Measurements from ENCODE around the gene HIVEP3.
"Not testable (repeated sequence)": the region's sequence is repeated elsewhere in the genome, so short reads cannot be mapped to it uniquely, and the experiment has no call there.

HIVEP3 gene

DNA sequence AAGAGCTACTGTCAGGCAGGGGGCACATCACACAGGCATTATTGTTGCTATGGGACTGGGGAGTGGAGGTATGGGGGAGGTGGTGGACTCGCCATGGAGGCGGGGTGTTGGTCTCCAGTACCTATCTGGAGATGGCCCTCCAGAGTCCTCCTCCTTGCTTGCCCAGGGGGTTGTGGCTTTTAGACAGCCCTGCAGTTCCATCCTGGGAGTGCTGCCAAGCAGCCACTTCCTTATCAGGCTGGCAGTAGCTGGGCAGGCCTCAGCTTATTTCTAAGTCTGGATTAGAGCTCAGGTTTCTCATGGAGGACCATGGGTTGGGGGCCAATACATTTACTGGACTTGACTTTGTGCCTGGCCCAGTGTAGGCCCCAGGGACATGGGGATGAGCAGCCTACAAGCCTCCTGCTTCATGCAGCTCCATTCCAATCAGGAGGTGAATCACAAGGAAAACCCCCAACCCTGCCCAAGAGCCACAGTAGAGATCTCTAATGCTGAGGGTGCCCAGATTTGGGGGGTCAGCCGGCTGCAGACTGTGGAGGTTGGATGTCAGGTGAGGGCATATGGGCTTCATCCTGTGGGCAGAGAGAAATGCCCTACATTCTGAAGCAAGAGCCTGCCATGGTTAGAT, 223.5 kb downstream of the HIVEP3 start:
- H3K4me3 Mint-ChIP-seq: no peak overlapping the region
- ATAC-seq (replicated peaks): no peak
- H3K27ac Mint-ChIP-seq: no peak overlapping the region
- H3K27me3 Mint-ChIP-seq: no peaks in the 10 kb centered on the region
- no peaks in the 10 kb centered on the region for H3K36me3 Mint-ChIP-seq
- no peak for DNase-seq
- H3K4me1 Mint-ChIP-seq: peaks cover 12 to 14% of the 10 kb centered on the region in 2 donors
- H3K9me3 Mint-ChIP-seq: no peaks in the 10 kb centered on the region

DNA sequence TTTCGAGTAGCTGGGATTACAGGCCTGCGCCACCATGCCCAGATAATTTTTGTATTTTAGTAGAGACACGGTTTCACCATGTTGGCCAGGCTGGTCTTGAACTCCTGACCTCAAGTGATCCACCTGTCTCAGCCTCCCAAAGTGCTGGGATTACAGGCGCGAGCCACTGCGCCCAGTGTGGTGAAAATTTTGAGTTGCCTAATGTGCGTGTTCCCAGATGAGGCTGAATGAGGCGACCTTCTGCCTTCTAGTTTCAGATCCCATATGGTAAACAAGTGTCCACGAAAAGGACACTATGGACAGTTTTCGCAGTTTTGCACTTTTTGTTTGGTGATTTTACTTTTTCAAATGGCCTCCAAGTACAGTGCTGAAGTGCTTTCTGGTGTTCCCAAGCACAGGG, 226.8 kb downstream of the HIVEP3 start:
- not testable (repeated sequence) for ATAC-seq (replicated peaks); H3K4me3 Mint-ChIP-seq; H3K27me3 Mint-ChIP-seq; DNase-seq; H3K9me3 Mint-ChIP-seq; H3K36me3 Mint-ChIP-seq
- peaks cover 12 to 28% of the 10 kb centered on the region in 2 donors for H3K4me1 Mint-ChIP-seq
- H3K27ac Mint-ChIP-seq: peak overlapping the region; percentile 51

DNA sequence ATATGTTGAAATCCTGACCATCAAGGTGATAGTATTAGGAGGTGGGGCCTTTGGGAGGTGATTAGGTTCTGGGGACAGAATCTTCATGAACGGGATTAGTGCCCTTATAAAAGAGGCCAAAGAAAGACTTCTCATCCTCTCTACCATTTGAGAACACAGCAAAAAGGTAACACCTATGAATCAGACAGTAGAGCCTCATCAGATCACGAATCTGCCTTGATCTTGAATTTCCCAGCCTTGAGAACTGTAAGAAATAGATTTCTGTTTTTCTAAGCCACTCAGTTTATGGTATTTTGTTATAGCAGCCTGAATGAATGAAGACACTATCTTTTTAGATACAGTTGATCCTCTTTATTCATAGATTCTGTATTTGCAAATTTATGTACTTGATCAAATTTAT, 227.3 kb downstream of the HIVEP3 start:
- Mint-ChIP-seq H3K4me1 (peaks cover 16 to 33% of the 10 kb centered on the region in 2 donors), H3K9me3 (peaks cover 0 to 2% of the 10 kb centered on the region in 2 donors), H3K4me3 (no peak overlapping the region), H3K36me3 (no peaks in the 10 kb centered on the region), H3K27me3 (no peaks in the 10 kb centered on the region), H3K27ac (no peak overlapping the region)
- DNase-seq: no peak
- ATAC-seq (replicated peaks): no peak

DNA sequence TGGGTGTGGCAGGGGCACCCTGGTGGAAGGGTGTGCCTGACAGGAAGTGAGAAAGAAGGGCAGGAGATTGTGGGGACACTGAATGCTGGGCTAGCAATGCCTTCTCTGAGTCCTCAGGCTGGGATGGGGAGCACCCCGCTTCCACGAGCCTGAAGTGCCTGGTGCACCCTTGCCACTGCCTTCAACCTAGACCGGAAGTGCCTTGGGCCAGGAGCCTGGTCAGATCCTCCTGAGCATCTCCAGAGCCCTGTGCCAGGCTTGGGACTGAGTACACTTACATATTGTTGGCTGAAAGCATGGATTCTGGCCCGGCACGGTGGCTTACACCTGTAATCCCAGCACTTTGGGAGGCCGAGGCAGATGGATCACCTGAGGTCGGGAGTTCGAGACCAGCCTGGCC, 228.4 kb downstream of the HIVEP3 start:
- no peaks in the 10 kb centered on the region for H3K36me3 Mint-ChIP-seq
- peaks cover 17 to 36% of the 10 kb centered on the region in 2 donors for H3K4me1 Mint-ChIP-seq
- ATAC-seq (replicated peaks) (no peak), DNase-seq (no peak)
- no peaks in the 10 kb centered on the region for H3K27me3 Mint-ChIP-seq
- peak overlapping the region; percentile 6 for H3K27ac Mint-ChIP-seq
- H3K9me3 Mint-ChIP-seq: peaks cover 0 to 2% of the 10 kb centered on the region in 2 donors
- no peak overlapping the region for H3K4me3 Mint-ChIP-seq

DNA sequence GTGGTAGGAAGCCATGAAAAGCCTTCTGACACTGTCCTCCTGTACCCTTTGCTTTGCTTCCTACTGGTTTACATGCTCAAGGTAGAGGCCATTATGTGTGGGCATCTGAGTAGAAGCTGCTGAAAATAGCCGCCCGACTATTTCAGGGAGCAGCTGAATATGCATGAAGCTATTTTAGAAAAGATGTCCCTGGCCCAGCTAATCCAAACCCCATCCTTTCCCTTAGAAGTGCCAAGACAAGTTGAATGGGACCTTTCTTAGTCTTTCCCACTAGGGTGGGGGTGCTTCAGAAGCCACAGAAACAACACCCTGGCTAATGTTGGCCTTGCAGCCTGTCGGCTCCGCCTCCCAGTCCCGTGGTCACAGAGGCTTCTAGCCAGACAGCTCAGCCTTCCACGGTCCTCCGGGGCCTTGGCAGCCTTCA, 229.2 kb downstream of the HIVEP3 start:
- no peaks in the 10 kb centered on the region for H3K27me3 Mint-ChIP-seq
- no peak for ATAC-seq (replicated peaks)

DNA sequence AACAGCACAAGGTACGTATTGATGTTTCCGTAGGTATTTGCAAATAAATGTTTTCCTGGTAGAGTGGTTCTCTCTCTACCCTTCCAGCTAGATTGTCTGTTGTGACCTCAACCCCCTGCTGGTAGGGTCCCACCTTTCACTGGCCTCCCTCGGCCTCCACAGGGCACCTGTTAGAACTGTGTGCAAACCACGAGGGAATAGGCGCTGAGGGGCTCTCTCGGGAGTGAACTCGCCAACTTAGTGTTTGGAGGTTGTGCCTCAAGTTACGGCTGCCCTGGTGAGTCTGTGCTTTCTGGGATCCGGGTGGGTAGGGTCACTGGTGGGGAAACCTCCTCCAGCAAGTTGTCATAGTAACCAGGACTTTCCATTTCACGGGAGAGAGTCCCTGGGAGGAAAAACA, 229.6 kb downstream of the HIVEP3 start:
- H3K27ac Mint-ChIP-seq: no peak overlapping the region
- ATAC-seq (replicated peaks): no peak
- DNase-seq: no peak
- peaks cover 23 to 48% of the 10 kb centered on the region in 2 donors for H3K4me1 Mint-ChIP-seq
- H3K4me3 Mint-ChIP-seq: no peak overlapping the region
- H3K27me3 Mint-ChIP-seq: no peaks in the 10 kb centered on the region
- H3K9me3 Mint-ChIP-seq: peaks cover 0 to 2% of the 10 kb centered on the region in 2 donors
- no peaks in the 10 kb centered on the region for H3K36me3 Mint-ChIP-seq

More for the DNA sequence above, 229.2 kb downstream of the HIVEP3 start:
- no peak for DNase-seq
- peaks cover 22 to 43% of the 10 kb centered on the region in 2 donors for H3K4me1 Mint-ChIP-seq
- peaks cover 0 to 2% of the 10 kb centered on the region in 2 donors for H3K9me3 Mint-ChIP-seq
- H3K36me3 Mint-ChIP-seq: no peaks in the 10 kb centered on the region
- H3K4me3 Mint-ChIP-seq: no peak overlapping the region
- H3K27ac Mint-ChIP-seq: no peak overlapping the region

DNA sequence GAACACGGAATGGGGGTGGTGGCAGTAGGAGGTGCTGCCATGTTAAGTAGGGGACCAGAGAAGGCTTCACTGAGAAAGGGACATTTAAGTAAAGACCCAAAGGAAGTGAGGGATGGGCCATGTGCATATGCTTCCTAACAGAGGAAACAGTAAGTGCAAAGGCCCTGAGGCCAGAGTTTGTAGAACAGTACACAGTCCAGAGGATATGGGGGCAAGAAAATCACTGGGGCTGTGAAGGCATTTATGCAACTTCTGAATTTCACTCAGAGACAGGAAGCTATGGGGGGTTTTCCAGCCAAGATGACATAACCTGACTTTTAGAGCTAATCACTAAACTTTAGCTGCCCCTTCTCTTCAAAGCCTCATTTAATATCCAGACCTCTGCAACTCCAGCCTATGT, 231.7 kb downstream of the HIVEP3 start:
- H3K4me3 Mint-ChIP-seq: no peak overlapping the region
- H3K4me1 Mint-ChIP-seq: peaks cover 38 to 64% of the 10 kb centered on the region in 2 donors
- H3K27ac Mint-ChIP-seq: no peak overlapping the region
- no peaks in the 10 kb centered on the region for H3K27me3 Mint-ChIP-seq
- no peak for DNase-seq
- H3K36me3 Mint-ChIP-seq: no peaks in the 10 kb centered on the region
- ATAC-seq (replicated peaks): peak; percentile 38 to 57
- H3K9me3 Mint-ChIP-seq: peaks cover 0 to 2% of the 10 kb centered on the region in 2 donors

DNA sequence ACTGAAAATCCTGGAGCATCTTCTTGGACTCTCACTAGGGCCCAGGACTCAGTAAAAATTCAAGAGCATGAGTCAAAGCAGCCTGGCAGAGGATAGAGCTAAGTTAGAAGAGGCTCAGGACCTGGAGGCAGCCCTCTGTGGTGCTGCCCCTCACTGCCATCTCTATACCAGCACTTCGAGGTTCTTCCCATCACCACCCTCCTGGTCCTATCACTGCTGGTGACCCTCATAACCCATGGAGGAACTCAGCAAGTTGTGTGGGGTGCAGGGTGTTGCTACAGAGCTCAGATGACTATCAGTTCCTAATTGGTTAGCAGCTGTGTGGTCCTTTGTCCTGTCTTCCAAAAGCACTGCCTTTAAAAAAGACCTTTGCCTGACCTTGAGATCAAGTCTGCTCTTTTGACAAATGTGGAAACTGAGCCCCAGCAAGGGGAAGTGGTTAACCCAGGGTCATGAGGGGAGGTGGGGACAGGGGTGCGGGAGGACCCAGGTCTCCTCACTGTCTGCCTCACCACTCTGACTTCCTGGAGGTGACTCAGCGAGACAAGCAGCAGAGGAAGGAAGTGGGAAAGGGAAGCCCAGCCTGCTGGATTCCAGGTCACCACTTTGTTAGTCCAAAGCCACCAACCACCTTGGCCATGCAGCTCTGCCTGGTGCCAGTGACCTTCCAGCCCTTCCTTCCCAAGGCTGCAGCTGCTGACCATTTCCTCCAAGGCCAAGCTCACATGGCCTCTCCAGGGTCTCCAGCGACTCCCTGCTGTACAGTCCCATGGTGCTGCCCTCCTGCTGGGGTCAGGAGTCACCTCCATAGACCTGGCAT, 234.8 kb downstream of the HIVEP3 start:
- DNase-seq (no peak), ATAC-seq (replicated peaks) (peak; percentile 58 to 60)
- peaks cover 45 to 65% of the 10 kb centered on the region in 2 donors for H3K4me1 Mint-ChIP-seq
- H3K9me3 Mint-ChIP-seq: peaks cover 0 to 2% of the 10 kb centered on the region in 2 donors
- H3K4me3 Mint-ChIP-seq: no peak overlapping the region
- H3K27ac Mint-ChIP-seq: peak overlapping the region; percentile 83
- H3K36me3 Mint-ChIP-seq: no peaks in the 10 kb centered on the region
- no peaks in the 10 kb centered on the region for H3K27me3 Mint-ChIP-seq

DNA sequence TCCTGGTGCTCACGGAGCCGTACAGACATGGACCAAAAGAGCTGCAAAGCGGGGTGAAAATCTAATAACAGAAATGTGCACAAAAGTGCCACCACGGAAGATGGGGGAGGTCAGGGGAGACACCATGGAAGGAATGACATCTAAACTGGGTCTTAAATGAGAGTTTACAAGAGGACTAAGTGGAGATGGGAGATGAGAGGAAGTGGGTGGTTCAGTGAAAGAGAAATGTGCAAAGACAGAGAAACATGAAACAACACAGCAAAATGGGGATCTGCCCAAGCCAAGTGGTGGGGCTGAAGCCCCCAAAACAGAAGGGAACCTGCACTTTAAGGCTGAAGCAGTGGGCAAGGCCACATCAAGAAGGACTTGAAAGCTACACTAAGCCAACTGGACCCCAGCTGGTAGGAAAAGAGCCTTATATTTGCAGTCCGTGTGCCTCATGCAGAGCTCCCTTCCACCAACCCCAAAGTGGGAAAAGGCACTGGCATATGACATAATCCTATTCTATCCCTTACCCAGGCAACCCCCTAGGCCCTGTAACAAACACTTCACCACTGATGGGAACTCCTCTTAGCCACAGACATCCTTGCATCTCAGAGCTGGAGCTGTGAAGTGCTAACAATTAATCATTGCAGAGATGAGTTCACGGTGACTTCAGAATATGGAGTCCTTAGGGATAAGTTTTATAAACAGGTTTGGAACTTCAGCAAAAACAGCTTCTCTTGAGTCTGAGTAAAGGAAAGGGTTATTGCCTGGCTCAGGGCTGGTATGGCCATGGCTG, 235.7 kb downstream of the HIVEP3 start:
- Mint-ChIP-seq H3K27ac (no peak overlapping the region), H3K27me3 (no peaks in the 10 kb centered on the region), H3K4me3 (no peak overlapping the region), H3K4me1 (peaks cover 47 to 65% of the 10 kb centered on the region in 2 donors), H3K9me3 (peaks cover 0 to 2% of the 10 kb centered on the region in 2 donors), H3K36me3 (no peaks in the 10 kb centered on the region)
- ATAC-seq (replicated peaks) (no peak), DNase-seq (no peak)

DNA sequence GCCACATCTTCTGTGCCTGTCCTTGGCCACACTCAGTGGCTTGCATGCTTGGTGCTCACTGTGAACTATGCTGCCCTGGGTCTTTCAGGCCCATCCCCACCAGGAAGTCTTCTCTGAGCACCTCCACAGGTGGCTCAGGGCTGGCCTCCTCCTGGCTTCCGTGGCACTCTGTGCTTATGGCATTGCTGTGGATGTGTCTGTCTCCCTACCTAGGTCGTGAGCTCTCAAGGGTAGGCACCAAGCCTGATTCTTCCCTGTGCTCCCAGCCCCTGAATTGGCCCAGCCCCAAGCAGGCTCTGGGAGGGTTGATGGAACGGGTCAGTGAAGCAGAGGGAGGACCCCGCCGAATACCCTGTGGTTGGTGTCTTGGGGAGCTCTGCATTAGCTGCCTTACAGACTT, 236.6 kb downstream of the HIVEP3 start:
- Mint-ChIP-seq H3K27ac (no peak overlapping the region), H3K9me3 (peaks cover 0 to 2% of the 10 kb centered on the region in 2 donors), H3K4me1 (peaks cover 53 to 68% of the 10 kb centered on the region in 2 donors), H3K27me3 (no peaks in the 10 kb centered on the region), H3K4me3 (no peak overlapping the region), H3K36me3 (no peaks in the 10 kb centered on the region)
- DNase-seq (no peak), ATAC-seq (replicated peaks) (no peak)

DNA sequence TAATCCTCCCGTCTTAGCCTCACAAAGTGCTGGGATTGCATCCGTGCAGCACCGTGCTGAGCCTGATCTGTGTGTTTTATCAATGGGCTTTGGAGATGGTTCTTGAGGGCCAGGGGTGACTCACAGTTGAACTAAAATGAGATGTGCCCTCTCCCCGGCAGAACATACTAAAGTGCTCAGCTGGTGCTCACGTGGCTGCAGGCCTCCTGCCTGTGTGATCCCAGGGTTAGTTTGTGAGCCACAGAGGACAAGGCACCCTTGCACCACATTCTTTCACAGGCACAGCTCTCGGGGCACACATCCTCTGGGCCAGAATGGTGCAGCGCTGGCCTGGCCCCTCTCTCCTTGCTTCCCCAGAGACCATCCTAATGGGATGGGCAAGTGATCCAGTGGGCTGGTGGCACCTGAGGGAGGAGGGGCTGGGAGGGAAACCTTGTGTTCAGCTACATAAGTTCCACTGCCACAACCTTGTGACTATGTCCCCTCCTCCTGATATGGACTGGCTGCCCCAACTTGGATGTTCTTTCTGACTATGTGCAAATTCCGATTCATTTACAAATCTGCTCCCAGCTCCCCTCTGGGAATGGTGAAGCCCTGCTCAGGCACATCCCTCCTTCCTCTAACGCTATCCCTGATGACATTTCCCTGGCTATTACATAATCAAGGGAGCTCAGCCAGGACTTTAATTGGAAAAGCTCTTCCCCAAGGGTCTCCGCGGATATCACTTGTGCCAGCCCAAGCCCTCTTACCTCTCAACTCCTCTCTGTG, 237.2 kb downstream of the HIVEP3 start:
- no peaks in the 10 kb centered on the region for H3K9me3 Mint-ChIP-seq
- peaks cover 53 to 63% of the 10 kb centered on the region in 2 donors for H3K4me1 Mint-ChIP-seq
- no peaks in the 10 kb centered on the region for H3K27me3 Mint-ChIP-seq
- H3K27ac Mint-ChIP-seq: no peak overlapping the region
- DNase-seq: no peak
- H3K36me3 Mint-ChIP-seq: no peaks in the 10 kb centered on the region
- no peak overlapping the region for H3K4me3 Mint-ChIP-seq
- ATAC-seq (replicated peaks): no peak

DNA sequence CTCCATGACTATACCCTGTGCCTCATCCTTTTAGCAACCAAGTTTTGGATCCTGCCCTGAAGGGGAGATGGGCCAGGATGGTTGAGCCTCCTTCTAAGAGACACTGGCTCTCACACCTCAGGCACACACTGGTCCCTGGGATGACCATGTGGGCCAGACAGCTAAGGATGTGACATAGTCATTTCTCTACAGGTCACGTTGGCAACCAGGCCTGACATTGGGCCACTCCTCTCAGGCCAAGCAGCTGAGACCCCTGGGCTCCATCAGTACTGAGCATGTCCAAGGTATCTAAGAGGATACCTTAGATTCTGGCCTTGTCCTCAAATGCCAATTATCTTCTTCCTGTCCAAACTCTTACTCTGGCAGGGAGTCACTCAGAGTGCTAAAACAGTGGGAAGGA, 238.7 kb downstream of the HIVEP3 start:
- H3K27me3 Mint-ChIP-seq: no peaks in the 10 kb centered on the region
- H3K4me1 Mint-ChIP-seq: peaks cover 64 to 69% of the 10 kb centered on the region in 2 donors
- DNase-seq (no peak), ATAC-seq (replicated peaks) (no peak)
- H3K4me3 Mint-ChIP-seq: no peak overlapping the region
- peak overlapping the region; percentile 7 for H3K27ac Mint-ChIP-seq
- no peaks in the 10 kb centered on the region for H3K36me3 Mint-ChIP-seq
- no peaks in the 10 kb centered on the region for H3K9me3 Mint-ChIP-seq

DNA sequence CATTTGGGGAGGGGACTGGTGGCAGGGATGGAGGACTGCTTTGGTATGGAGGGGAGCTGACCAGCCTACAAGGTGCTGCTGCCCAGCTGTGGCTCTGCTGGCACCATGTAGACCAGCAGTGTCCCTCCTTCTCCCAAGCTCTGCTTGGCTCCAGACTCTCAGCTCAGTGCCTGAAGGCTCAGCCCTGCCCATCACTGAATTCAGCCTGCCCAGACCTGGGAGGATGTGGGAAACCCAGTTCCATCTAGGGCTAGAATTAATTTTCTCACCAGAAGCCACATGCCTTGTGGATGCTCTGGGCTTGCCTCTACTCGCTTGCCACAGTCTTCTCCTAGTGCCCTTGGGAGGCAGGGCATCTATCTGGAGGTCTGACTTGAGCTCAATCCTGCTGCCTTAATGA, 239.2 kb downstream of the HIVEP3 start:
- no peaks in the 10 kb centered on the region for H3K36me3 Mint-ChIP-seq
- H3K4me3 Mint-ChIP-seq: no peak overlapping the region
- no peaks in the 10 kb centered on the region for H3K9me3 Mint-ChIP-seq
- H3K4me1 Mint-ChIP-seq: peaks cover 64 to 69% of the 10 kb centered on the region in 2 donors
- H3K27ac Mint-ChIP-seq: peak overlapping the region; percentile 7
- ATAC-seq (replicated peaks) (no peak), DNase-seq (no peak)
- H3K27me3 Mint-ChIP-seq: no peaks in the 10 kb centered on the region

Data from stimulated activated naive B cell treated with anti-CD40 and anti-IgM and Interleukin-4, amounts not matched to agents 10 μg/mL and 1 μg/mL and 100 μg/mL, for 72 hours (primary cell).